Measurements from ENCODE around the gene ZBTB37.
"Not testable (repeated sequence)": the region's sequence is repeated elsewhere in the genome, so short reads cannot be mapped to it uniquely, and the experiment has no call there.

Gene ZBTB37

DNA sequence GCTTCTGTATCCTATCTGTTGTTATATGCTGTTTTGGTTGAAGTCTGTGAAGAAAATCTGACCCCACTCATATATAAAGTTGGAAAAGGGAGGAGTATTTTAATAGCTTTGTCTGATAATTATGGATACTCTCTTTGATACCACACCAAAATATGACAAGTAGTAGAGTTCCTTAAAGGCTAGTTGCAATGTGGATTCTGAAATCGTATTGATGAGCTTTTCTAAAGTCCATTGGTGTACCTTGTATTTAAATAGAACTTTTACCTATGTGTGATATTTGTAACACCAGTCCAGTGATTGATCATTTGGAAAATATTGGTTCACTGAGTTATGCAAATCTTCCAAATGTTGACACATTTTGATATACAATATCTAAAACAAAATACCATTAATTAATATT is 8.1 kb upstream of the ZBTB37 start:
- TF ChIP-seq, protein P1, sequence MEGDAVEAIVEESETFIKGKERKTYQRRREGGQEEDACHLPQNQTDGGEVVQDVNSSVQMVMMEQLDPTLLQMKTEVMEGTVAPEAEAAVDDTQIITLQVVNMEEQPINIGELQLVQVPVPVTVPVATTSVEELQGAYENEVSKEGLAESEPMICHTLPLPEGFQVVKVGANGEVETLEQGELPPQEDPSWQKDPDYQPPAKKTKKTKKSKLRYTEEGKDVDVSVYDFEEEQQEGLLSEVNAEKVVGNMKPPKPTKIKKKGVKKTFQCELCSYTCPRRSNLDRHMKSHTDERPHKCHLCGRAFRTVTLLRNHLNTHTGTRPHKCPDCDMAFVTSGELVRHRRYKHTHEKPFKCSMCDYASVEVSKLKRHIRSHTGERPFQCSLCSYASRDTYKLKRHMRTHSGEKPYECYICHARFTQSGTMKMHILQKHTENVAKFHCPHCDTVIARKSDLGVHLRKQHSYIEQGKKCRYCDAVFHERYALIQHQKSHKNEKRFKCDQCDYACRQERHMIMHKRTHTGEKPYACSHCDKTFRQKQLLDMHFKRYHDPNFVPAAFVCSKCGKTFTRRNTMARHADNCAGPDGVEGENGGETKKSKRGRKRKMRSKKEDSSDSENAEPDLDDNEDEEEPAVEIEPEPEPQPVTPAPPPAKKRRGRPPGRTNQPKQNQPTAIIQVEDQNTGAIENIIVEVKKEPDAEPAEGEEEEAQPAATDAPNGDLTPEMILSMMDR (conservative IDR thresholded peaks at IDR 0.05; ENCODE audit: low read depth, low read length): no peak
- H3K4me3 ChIP-seq (ENCODE audit: low read depth, low read length): no peak overlapping the region

DNA sequence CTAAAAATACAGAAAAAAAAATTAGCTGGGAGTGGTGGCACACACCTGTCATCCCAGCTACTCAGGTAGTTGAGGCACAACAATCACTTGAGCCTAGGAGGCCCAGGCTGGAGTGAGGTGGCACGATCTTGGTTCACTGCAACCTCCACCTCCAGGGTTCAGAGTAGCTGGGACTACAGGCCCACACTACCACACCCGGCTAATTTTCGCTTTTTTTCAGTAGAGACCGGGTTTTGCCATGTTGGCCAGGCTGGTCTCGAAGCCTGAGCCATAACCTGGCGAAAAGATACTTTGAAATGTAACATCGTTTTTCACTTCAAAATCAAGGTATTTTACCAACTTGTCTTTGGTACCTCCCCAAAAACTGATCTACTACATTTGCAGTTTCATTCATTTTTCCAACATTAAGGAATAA is 6.4 kb upstream of the ZBTB37 start:
- no peak for DNase-seq (ENCODE audit: low read depth)
- no peak overlapping the region for H3K4me3 ChIP-seq (ENCODE audit: low read depth, low read length)
- TF ChIP-seq, protein P1 (conservative IDR thresholded peaks at IDR 0.05; ENCODE audit: low read depth, low read length): no peak

More for the DNA sequence above, 8.1 kb upstream of the ZBTB37 start:
- DNase-seq (ENCODE audit: low read depth): no peak

DNA sequence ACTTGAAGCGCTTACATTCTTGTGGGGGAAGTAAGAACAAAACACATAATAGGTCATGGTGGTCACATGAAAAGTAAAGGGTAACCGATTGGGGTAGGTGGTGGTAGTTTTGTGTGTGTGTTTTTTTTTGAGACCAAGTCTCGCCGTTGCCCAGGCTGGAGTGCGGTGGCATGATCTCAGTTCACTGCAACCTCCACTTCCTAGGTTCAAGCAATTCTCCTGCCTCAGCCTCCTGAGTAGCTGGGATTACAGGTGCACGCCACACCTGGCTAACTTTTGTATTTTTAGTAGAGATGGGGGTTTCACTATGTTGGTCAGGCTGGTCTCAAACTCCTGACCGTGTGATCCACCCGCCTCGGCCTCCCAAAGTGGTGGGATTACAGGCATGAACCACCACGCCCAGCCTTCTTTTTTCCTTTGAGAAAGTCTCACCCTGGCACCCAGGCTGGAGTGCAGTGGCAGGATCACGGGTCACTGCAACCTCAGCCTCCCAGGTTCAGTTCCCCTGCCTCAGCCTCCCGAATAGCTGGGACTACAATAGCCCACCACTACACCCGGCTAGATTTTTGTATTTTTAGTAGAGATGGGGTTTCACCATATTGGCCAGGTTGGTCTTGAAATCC is 5.9 kb upstream of the ZBTB37 start:
- DNase-seq (ENCODE audit: low read depth); H3K4me3 ChIP-seq (ENCODE audit: low read depth, low read length): not testable (repeated sequence)

DNA sequence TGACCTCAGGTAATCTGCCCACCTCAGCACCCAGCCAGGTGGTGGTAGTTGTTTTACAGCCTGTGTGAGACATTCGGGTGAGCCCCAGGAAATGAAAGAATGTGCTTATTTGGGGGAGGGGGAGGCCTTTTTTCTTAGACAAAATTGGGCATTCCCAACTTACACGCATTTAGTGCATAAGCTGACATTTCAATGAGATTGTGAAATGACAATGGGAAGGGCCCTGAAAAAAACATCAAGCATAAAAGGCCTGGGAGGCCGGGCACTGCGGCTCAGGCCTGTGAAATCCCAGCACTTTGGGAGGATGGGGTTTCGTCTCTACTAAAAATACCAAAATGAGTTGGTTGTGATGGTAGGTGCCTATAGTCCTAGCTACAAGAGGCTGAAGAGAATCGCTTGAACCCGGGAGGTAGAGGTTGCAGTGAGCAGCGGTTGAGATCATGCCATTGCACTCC is 5.4 kb upstream of the ZBTB37 start:
- H3K4me3 ChIP-seq (ENCODE audit: low read depth, low read length): no peak overlapping the region
- TF ChIP-seq, protein P1 (conservative IDR thresholded peaks at IDR 0.05; ENCODE audit: low read depth, low read length): no peak
- DNase-seq (ENCODE audit: low read depth): no peak

DNA sequence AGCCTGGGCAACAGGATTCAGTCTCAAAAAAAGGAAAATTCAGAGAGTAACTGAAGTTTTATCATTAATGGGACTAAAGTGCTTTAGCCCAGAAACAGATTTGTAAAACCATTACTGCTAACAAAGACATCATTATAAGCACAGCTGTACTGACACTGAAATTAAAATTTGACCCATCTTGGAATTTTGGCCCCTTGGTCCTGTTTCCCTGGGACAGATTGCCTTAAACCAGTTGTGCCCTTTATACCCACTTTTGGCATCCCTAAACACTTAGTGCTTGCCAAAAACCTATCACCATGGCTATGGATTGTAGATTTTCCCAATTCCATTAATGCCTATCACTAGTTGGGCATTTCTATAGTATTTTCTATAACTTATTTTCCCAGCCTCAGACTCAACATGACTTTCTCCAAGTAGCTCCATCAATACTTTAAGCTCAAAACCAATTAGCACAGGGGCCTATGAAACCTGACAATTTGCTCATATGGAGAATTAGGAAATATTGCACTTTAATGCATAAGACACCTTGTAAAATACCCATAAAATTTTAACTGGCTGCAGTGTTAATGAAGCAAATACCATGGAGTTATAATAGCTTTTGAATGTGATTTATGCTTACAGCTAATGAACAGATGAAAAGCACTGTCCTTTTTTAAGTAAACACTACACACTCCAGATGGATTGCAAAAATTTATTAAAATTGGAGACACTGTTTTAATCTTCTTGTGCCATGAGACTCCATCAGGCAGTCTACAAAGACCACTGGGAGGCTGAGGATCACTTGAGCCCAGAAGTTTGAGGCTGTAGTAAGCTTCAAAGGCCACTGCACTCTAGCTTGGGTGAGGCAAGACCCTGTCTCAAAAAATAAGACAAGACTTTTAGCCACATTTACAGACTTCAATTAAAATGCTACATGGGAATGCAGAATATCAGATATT is 4.7 kb upstream of the ZBTB37 start:
- DNase-seq (ENCODE audit: low read depth): no peak
- no peak overlapping the region for H3K4me3 ChIP-seq (ENCODE audit: low read depth, low read length)
- TF ChIP-seq, protein P1 (conservative IDR thresholded peaks at IDR 0.05; ENCODE audit: low read depth, low read length): no peak

DNA sequence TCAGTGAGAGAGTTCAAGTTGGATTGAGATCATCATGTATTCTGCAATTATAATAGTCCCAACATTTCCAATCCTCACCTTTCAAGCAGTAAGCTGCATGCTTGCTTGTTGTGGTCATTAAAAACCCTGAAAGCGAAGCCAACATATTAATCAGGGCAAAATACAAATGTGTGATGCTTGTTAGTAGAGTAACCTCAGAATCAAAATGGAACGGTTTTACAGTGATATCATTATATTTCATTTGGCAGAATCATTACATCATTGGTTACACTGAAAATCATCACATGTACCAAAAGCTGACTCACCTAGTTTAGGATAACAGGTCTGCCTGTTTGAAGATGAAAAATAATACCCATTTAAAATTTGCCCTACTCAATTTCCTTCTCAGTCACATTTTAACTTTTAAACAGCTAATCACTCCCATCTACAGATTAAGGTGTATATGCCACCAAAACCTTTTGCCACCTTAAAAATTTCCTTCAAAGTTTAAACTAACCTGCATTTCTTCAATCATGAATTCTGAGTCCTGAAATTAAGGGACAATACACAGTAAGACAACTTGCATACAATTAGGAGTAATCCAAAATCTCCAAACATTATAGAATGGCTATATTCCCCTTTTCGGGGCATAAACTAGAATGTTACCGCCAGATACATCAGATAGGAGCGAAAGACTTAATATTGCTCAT is 3.9 kb upstream of the ZBTB37 start:
- TF ChIP-seq, protein P1 (conservative IDR thresholded peaks at IDR 0.05; ENCODE audit: low read depth, low read length): no peak
- H3K4me3 ChIP-seq (ENCODE audit: low read depth, low read length): peak overlapping the region; percentile 31
- no peak for DNase-seq (ENCODE audit: low read depth)
